ENCODE results near the gene LPGAT1. TPM values are rescaled to one million over a fixed set of nuclear protein-coding genes. Genes with fewer than 3 reads are reported as not detected.

LPGAT1 gene
- total RNA-seq, 4 donors from 2014 or later = 19.3 to 345 (median 37.4) TPM

GRCh38 chr1:211839106-211839505 is 8.5 kb upstream of the LPGAT1 start:
- in situ Hi-C loops (cut with MboI; ENCODE audit: low pct_ligation_motif_present in 1 of 4, low pct_unique_long_range_greater_than_20kb in 1 of 4, low sequenced_read_pairs in 3 of 4) = no loop called here
- Histone ChIP-seq H3K27ac (no peak overlapping the region), H3K36me3 (no peaks in the 10 kb centered on the region), H3K4me3 (no peak overlapping the region), H3K4me1 (peaks cover 0 to 8% (median 5%) of the 10 kb centered on the region in 4 donors), H3K9me3 (no peaks in the 10 kb centered on the region), H3K27me3 (no peaks in the 10 kb centered on the region)
- TF ChIP-seq POLR2A (IDR thresholded peaks at IDR 0.05) (no peak), POLR2AphosphoS5 (IDR thresholded peaks at IDR 0.05) (no peak), EP300 (IDR thresholded peaks at IDR 0.05; ENCODE audit: low read depth) (no peak), CTCF (IDR thresholded peaks at IDR 0.05) (no peak)
- no peak for DNase-seq
- WGBS, 2 donors (ENCODE audit: low coverage in 1 of 2) = 90 to 100% methylated on average over 1 of the region's 1 CpG
- intact Hi-C loops (cut with DNase I; ENCODE audit: low total_unique reads) = loop anchor here (5.0 kb wide), 1 partner anchor 1523 kb away; no protein-coding TSS in a partner anchor

- intact Hi-C loops (cut with DNase I; ENCODE audit: low total_unique reads) = no loop called here
- no peaks in the 10 kb centered on the region for H3K36me3 ChIP-seq
- H3K4me1 ChIP-seq = peaks cover 8 to 21% (median 12%) of the 10 kb centered on the region in 4 donors
- no peak for DNase-seq
- no peaks in the 10 kb centered on the region for H3K9me3 ChIP-seq
- 67 to 90% methylated on average over 1 of the region's 1 CpG for WGBS, 2 donors (ENCODE audit: low coverage in 1 of 2)
- in situ Hi-C loops (cut with MboI; ENCODE audit: low pct_ligation_motif_present in 1 of 4, low pct_unique_long_range_greater_than_20kb in 1 of 4, low sequenced_read_pairs in 3 of 4) = no loop called here
- H3K27me3 ChIP-seq = no peaks in the 10 kb centered on the region
- H3K27ac ChIP-seq = no peak overlapping the region
- TF ChIP-seq EP300 (IDR thresholded peaks at IDR 0.05; ENCODE audit: low read depth) (no peak), CTCF (IDR thresholded peaks at IDR 0.05) (no peak), POLR2AphosphoS5 (IDR thresholded peaks at IDR 0.05) (no peak), POLR2A (IDR thresholded peaks at IDR 0.05) (no peak)
- no peak overlapping the region for H3K4me3 ChIP-seq
Observed at GRCh38 chr1:211833174-211833820, 2.7 kb upstream of the LPGAT1 start.

- Histone ChIP-seq H3K9me3 (no peaks in the 10 kb centered on the region), H3K4me3 (no peak overlapping the region), H3K4me1 (peaks cover 8 to 24% (median 12%) of the 10 kb centered on the region in 4 donors), H3K36me3 (no peaks in the 10 kb centered on the region), H3K27me3 (no peaks in the 10 kb centered on the region), H3K27ac (no peak overlapping the region)
- no peak for DNase-seq
- TF ChIP-seq POLR2AphosphoS5 (IDR thresholded peaks at IDR 0.05) = no peak
- TF ChIP-seq CTCF (IDR thresholded peaks at IDR 0.05) = no peak
- no peak for TF ChIP-seq POLR2A (IDR thresholded peaks at IDR 0.05)
- TF ChIP-seq EP300 (IDR thresholded peaks at IDR 0.05; ENCODE audit: low read depth) = no peak
- WGBS, 2 donors (ENCODE audit: low coverage in 1 of 2) = 80 to 84% methylated on average over 2 of the region's 2 CpGs
- in situ Hi-C loops (cut with MboI; ENCODE audit: low pct_ligation_motif_present in 1 of 4, low pct_unique_long_range_greater_than_20kb in 1 of 4, low sequenced_read_pairs in 3 of 4) = no loop called here
- intact Hi-C loops (cut with DNase I; ENCODE audit: low total_unique reads) = no loop called here
Observed at GRCh38 chr1:211832661-211833060, 2.1 kb upstream of the LPGAT1 start.

- WGBS, 2 donors (ENCODE audit: low coverage in 1 of 2) = 45 to 67% methylated on average over 1 to 4 of the region's 4 CpGs
- no peak overlapping the region for H3K4me3 ChIP-seq
- H3K36me3 ChIP-seq = no peaks in the 10 kb centered on the region
- no peaks in the 10 kb centered on the region for H3K9me3 ChIP-seq
- no peak for DNase-seq
- peaks cover 8 to 30% (median 15%) of the 10 kb centered on the region in 4 donors for H3K4me1 ChIP-seq
- TF ChIP-seq EP300 (IDR thresholded peaks at IDR 0.05; ENCODE audit: low read depth) (no peak), POLR2A (IDR thresholded peaks at IDR 0.05) (no peak), POLR2AphosphoS5 (IDR thresholded peaks at IDR 0.05) (no peak), CTCF (IDR thresholded peaks at IDR 0.05) (no peak)
- no peaks in the 10 kb centered on the region for H3K27me3 ChIP-seq
- in situ Hi-C loops (cut with MboI; ENCODE audit: low pct_ligation_motif_present in 1 of 4, low pct_unique_long_range_greater_than_20kb in 1 of 4, low sequenced_read_pairs in 3 of 4) (no loop called here), intact Hi-C loops (cut with DNase I; ENCODE audit: low total_unique reads) (no loop called here)
- no peak overlapping the region for H3K27ac ChIP-seq
Observed at GRCh38 chr1:211831558-211832323, 1.2 kb upstream of the LPGAT1 start.

Measured in transverse colon (tissue), 4 donors.